Measurements from ENCODE around the gene KMT2C.
A peak's percentile ranks its signal among the peaks of the same experiment; 100 is the strongest.
"Not testable (repeated sequence)": the region's sequence is repeated elsewhere in the genome, so short reads cannot be mapped to it uniquely, and the experiment has no call there.

The KMT2C gene

DNA sequence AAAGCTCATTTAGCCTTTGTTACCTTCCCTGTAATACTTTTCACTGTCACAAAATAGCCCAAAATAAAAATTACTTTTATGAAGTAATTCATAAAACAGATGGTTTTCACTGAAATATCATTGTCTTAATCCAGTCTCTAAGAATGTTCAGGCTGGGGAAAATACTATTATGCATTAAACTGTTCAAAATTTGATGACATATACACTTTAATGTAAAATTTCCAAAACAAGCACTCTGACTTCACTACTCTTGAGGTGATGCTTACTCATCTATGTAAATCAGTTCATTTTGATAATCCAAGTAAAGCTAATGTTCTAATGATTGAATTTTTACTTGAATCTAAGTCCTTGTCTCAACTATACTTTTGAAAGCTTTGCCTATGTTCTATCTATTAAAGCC, 127.9 kb downstream of the KMT2C start:
- DNase-seq (ENCODE audit: low spot score), result no peak

DNA sequence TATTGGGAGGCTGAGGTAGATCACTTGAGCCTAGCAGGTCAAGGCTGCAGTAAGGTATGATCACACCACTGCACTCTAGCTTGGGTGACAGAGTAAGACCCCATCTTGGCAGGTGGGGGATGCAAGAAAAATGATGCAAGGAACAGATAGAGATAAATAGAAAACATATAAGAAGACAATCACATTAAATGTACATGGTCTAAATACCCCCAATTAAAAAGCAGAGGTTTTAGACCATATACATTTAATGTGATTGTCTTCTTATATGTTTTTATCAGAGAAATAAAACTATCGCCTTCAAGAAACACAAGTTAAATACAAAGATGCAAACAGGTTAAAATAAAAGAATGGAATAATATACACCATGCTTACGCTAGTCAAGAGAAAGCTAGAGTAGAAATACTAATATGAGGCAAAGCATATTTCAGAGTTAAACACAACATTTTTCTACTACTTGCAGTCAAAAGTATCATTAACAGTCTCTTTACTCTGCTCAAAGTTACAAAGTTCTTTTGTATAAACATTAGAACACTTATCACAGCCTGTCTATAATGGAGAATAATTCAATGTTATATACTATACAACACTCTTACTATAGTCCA, 136.2 kb downstream of the KMT2C start:
- not testable (repeated sequence) for DNase-seq (ENCODE audit: low spot score)

DNA sequence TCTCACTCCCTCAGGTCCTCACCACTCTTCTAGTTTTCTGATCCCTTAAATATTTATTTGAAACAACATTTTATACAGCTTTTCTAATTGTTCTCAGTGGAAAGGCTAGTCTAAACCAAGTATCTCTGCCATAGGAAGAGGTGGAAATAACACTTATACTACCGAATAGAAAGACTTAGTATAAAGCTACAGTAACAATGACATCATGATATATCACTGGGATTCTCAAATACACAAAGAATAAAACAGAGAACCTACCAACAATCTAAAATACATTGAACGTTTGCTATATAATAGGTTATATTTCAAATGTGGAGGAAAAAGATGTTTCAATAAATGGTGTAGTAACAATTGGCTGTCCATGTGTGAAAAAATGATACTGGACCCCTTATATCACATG, 142.9 kb downstream of the KMT2C start:
- no peak for DNase-seq (ENCODE audit: low spot score)

DNA sequence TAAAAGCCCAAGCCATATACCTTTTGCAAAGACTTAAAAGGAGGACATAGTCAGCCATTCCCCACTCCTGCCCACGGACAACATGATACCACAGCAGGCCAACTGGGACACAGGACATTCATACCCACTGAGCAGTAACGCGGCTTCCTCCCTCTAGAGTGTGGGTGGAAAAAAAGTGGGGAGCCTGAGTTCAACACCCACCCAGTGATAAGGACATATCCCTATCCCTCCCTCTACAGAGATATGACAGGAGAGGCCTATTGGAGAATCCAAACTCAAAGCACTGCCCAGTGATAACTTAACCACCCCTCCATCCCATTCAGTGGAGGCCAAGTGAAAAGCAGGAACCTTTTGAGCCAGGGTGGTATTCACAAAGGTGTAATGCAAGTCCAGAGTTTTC, 148.8 kb downstream of the KMT2C start:
- not testable (repeated sequence) for DNase-seq (ENCODE audit: low spot score)

DNA sequence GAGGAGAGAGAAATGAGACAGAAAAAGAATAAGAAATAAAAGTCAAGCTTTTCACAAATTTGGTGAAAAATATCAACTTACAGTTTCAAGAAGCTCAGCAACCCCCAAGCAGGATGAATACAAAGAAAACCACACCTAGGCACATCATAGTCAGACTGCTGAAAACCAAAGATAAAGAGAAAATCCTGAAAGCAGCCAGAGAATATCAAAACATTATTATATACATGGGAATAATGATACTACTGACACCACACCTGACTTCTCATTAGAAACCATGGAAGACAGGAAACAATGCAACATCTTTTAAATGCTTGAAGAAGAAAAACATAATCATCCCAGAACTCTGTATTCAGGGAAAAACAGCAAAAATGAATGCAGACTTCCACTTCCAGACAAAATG, 149.6 kb downstream of the KMT2C start:
- not testable (repeated sequence) for DNase-seq (ENCODE audit: low spot score)

DNA sequence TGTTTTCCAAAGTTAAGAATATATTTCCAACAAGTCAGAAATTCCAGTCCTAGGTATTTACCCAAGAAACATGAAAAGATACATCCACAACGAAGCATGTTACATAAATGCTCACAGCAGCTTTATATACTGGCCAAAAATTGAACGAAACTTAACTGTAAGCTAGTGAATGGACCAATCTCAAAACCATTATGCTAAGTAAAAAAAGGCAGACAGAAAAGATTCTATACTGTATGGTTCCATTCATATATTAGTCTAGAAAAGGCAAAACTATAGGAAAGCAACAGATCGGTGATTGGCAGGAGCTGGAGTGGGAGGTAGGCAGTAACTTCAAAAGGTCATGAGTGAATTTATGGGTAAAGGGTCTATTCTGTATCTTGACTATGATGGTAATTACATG, 150.8 kb downstream of the KMT2C start:
- DNase-seq (ENCODE audit: low spot score), result not testable (repeated sequence)

DNA sequence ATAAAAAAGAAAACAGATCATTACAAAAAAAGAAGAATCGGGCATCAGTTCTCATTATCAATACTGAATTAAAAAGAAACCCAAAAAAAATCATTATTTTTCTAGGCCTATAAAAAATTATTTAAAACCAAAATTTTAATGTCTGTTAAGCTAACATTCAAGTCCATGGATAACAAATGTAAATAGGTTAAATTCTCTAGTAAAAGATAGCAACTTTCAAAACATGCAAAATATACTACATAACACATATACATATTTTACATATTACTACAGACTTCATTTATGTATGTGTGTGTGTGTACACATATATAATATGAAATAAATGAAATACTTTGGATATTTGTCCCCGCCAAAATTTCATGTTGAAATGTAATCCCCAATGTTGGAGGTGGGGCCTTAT, 158.1 kb downstream of the KMT2C start:
- not testable (repeated sequence) for DNase-seq (ENCODE audit: low spot score)

DNA sequence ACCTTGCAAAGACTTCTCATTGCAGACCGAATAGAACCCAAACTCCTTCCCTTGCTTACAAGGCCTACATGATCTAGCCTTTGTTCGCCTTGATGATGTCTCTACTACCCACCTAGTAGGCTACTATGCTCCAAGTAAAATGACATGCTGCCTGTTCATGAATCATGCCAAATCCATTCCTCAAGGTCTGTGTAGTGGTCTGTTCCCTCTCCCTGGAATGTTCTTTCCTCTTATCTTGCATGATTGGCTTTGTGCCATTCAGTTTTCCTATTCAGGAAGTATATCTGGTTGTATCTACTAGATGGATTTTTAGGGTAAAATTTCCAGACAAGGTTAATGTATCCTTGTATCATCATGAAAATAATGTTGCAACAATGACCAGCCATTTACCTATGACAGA, 165.4 kb downstream of the KMT2C start:
- not testable (repeated sequence) for DNase-seq (ENCODE audit: low spot score)

DNA sequence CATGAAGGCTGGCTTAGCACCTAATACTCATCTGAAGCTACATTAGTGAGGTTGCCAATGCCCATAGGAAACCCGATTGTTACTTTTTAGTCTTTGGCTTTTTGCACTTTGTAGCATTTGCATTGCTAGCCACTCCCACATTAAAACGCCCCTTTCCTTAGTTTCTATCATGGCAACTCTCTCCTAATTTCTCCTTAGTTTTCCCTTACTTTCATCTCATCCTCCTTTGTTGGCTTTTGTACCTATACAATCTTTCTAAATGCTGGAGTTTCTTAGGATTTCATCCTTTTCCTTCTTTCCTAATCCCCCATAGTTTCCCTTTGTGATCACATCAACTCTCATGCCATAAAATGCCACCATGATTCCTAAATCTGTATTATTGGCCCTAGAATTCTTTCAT, 168.9 kb downstream of the KMT2C start:
- not testable (repeated sequence) for DNase-seq (ENCODE audit: low spot score)

DNA sequence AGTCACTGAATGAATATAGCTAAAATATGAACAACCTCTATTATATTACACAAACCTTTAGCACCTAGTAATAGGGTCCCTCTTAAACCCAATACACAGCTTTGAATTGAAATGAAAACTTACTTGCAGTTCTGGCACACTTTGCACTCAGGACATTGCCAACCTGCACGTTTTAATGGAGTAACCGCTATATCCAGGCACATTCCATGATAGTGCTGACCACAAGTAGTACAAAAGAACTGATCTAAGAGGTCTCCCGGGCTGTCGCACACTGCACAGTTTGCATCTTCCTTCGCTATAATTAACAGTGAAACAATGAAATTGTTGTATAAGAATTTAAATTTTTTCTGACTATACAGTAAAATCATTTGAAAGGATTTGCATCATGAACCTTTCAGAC, 170.9 kb downstream of the KMT2C start:
- DNase-seq (ENCODE audit: low spot score), result not testable (repeated sequence)

DNA sequence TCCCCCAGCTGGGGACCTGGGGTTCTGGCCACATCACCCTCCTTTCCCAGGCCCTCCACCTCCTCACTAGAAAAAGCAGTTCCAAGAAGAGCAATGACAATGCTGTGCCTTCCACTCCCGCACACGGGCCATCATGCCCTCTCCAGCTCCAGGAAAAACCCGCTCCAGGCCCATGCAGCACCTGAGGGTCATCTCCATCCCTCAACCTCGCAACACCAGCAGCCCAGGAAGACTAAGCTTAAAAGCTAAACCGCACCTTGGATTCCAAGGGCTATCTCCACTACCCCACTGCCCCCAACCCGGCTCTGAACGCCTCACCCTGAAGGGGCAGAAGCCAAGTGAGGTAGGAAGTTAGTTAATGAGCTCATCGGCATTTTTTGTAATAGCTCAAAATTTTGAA, 173.7 kb downstream of the KMT2C start:
- not testable (repeated sequence) for DNase-seq (ENCODE audit: low spot score)

DNA sequence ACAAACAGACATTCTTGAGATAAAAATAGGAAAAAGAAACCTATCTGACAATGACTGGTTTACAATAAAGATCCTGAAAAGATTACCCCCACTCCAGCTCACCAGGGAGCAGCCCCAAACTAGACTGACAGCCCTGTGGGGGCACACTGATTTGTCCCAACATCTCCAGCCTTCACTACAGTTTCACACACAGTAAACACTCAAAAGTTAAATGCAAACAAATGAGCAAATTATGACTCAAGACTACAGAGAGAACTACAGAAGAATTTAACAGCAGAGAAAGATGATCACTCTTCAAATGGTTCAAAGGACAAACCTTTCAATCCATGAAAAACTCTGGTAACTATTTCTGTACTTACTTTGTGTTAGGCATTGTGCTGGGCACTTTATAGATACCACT, 176.2 kb downstream of the KMT2C start:
- not testable (repeated sequence) for DNase-seq (ENCODE audit: low spot score)

DNA sequence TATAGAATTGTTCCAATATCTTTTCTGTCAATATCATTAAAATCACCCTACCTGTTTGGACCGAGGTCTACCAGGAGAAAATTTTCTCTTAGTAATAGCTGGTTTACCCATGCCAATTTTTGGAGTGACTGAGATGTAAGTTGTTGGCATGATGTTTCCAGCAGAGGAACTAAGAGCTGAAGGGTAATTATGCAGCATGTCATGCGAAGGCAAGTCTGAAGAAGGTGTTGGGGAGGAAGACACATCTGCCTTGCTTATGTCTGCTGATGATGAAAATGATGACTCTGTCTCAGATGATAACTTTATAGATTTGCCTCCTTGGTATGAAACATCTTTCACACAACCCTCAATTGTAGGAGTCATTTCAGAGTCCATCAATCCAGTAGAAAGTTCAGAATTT, 188.0 kb downstream of the KMT2C start:
- not testable (repeated sequence) for DNase-seq (ENCODE audit: low spot score)

DNA sequence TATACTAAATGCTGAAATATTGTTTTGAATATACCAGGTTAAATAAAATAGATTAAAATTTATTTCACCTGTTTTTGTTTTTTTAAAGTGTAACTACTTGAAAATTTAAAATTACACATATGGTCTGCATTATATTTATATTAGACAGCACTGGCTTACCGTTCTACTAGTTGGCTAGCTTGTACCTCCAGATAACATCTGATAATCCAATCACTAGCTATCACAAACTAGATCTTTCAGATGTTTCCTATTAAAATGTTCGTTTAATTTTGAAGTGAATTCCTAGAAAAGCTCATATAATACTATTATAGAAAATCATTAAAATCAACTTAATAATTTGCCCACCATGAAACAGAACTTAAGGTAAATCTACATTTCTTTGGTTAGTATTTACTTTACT, 190.4 kb downstream of the KMT2C start:
- not testable (repeated sequence) for DNase-seq (ENCODE audit: low spot score)

DNA sequence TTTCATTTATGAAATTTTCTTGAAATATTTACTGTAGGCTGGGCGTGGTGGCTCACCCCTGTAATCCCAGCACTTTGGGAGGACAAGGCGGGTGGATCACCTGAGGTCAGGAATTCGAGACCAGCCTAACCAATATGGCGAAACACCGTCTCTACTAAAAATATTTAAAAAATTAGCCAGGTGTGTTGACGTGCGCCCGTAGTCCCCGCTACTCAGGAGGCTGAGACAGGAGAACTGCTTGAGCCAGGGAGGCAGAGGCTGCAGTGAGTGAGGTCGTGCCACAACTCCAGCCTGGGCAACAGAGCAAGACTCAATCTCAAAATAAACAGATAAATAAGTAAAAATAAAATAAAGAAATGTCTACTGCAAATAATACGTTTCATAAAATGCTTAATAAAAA, 192.3 kb downstream of the KMT2C start:
- DNase-seq (ENCODE audit: low spot score), result not testable (repeated sequence)

DNA sequence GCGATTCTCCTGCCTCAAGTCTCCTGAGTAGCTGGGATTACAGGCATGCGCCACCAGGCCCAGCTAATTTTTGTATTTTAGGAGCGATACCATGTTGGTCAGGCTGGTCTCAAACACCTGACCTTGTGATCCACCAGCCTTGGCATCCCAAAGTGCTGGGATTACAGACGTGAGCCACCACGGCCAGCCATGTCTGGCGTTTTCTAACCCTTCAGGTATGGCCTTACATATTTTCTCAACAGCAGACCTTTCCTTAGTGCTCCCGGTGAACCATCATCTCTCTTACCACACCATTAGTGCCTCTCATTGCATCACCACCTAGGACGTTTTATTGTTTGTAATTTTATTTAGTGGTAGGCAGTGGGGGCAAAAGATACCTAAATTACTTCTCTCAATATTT, 194.5 kb downstream of the KMT2C start:
- DNase-seq (ENCODE audit: low spot score), result not testable (repeated sequence)

DNA sequence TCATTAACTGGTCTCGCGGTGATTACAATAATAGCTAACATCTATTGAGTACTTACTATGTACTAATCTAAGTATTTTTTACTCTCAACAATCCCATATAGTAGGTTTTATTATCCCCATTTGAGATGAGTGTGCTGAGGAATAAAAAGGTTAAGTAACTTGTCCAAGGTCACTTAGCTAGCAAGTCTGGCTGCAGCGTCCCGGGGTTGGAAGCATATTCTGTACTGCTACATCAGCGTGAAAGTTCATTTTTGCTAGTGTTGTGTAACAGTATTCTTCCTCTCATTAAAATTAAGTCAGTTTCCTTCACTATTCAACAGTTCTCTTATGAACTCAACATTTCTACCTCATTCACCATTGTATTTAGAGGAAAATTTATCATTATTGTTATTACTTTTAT, 199.5 kb downstream of the KMT2C start:
- DNase-seq (ENCODE audit: low spot score), result not testable (repeated sequence)

DNA sequence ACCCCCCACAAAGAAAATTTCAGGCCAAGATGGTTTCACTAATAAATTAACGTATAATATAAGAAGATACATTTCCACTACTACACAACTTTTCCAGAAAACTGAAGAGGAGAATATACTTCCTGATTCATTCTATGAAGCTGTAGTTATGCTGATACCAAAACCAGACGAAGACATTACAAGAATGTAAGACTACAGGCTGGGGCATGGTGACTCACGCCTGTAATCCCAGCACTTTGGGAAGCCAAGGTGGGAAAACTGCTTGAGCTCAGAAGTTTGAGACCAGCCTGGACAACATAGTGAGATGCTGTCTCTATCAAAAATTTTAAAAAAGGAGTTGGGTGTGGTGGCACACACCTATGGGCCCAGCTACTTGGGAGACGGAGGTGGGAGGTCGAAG, 201.4 kb downstream of the KMT2C start:
- DNase-seq (ENCODE audit: low spot score), result not testable (repeated sequence)

DNA sequence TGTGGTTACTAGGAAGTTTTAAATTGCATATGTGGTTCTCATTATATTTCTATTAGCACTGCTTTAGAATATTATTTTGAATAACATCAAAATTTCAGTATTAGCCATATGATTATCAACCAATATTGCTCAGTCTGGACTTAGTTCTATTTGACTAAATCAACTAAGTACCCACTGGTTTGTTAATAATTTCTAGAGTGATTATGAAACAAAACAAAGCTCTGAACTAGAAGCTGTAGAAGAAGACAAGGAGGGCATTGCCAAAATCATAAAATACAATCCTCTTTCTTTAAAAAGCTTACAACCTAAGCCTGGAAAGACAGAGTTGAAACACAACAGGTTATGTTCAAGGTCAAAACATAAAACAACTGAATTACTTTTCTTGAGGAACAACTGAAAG, 204.7 kb downstream of the KMT2C start:
- DNase-seq (ENCODE audit: low spot score), result no peak

DNA sequence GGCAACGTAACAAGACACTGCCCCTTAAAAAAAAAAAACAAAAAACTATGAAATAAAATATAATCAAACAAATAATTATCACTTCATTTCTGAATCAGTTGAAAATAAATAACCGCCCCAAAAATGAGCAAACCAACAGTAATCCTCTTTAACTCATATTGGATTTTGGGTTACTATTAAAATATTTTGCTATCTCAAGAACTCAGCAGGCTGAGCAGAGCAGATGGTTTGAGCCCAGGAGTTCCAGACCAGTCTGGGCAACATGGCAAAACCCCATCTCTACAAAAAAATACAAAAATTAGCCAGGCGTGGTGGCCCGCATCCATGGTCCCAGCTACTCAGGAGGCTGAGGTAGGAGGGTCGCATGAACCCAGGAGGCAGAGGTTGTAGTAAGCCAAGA, 216.2 kb downstream of the KMT2C start:
- not testable (repeated sequence) for DNase-seq (ENCODE audit: low spot score)

DNA sequence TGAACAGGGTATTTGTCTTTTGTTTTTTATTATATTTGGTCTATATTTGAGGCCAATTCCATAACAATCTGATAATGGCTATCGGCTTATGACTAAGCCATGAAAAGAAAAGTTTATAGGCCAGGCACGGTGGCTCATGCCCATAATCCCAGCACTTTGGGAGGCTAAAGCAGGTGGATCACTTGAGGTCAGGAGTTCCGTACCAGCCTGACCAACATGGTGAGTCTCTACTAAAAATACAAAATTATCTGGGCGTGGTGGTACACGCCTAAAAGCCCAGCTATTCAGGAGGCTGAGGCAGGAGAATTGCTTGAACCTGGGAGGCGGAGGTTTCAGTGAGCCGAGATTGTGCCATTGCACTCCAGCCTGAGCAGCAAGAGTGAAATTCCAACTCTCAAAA, 227.0 kb downstream of the KMT2C start:
- not testable (repeated sequence) for DNase-seq (ENCODE audit: low spot score)

DNA sequence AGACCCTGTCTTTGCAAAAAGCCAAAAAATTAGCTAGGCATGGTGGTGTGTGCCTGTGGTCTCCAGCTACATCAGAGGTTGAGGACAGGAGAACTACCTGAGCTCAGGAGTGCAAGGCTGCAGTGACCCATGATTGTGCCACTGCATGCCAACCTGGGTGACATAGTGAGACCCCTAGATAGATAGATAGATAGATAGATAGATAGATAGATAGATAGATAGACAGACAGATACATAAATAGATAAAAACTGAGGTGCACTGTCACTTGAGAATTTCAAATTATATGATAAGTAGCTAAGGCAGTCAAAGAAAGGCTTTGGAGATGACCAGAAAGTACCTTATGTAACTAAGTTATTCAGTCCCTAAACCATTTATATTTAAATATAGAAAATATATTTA, 231.4 kb downstream of the KMT2C start:
- DNase-seq (ENCODE audit: low spot score), result not testable (repeated sequence)

DNA sequence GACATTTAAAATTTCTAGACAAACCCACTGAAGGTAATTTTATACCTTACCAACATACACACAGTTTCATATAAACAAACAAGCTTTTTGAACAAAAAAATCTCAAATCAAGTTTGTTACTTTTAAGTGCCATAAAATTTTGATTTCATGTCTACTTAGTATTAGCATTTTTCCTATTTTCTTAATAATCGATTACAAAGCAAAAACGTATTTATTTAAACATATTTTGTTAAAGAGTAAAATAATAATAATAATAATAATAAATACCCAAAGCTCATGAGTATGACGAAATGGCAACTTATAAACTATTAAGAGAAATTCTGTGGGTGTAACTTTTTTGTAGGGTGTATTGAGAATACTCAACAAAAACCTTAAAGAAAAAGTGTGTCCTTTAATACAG, 232.7 kb downstream of the KMT2C start:
- DNase-seq (ENCODE audit: low spot score), result no peak

DNA sequence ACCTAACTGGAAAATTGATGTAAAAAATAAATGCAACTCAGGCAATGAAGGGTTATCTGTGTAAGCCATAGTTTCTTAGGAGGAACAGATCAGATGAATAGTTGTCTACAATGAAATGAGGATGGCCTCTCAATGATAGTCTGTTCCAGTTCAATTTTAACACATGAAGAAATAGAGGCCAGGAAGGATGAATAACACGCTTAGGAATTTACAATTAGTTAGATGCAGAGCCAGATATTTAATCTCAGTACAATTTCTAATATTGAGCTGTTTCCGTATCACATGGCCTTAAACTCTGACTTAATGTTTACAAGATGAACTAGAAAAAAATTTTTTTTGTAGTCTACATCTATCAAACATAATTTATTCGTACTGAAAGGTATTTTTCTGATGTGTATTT, 233.7 kb downstream of the KMT2C start:
- DNase-seq (ENCODE audit: low spot score), result peak; percentile 44

DNA sequence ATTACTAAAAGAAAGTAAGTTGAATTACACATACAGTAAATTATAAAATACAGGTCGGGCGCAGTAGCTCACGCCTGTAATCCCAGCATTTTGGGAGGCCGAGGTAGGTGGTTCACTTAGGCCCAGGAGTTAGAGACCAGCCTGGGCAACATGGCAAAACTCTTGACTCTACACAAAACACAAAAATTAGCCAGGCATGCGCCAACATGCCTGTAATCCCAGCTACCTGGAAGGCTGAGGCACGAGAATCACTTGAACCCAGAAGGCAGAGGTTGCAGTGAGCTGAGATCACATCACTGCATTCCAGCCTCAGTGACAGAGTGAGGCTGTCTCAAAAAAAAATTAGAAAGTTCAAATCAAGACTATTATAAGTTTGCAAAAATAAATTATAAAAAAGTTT, 235.4 kb downstream of the KMT2C start:
- DNase-seq (ENCODE audit: low spot score), result no peak
